HCT116 (cell line): ENCODE results near the gene NFIC. TPM values are rescaled to one million over a fixed set of nuclear protein-coding genes. Genes with fewer than 3 reads are reported as not detected.

Source experiments
- ATAC-seq: fragments of 200-7000 bp; cut with Tn5 transposase; 2 replicates; pipeline ENCODE4 v1.9.1; 2020; ENCODE audit warnings: mild to moderate bottlenecking, moderate library complexity
- BruUV-seq: library from RNA; stranded (reverse); fragments of 400-500 nt; replicated peaks from 2 replicates; lab custom pipeline; 2021; lab: Mats Ljungman, UMichigan
- CTCF ChIA-PET: fragments of 300-600 bp; sonication (Branson Sonifier 250); formaldehyde crosslinking; loops from one replicate; lab custom pipeline; 2021; ENCODE audit warnings: antibody characterized with exemption; lab: Charles Lee
- POLR2A ChIA-PET: fragments of 300-600, 350-600 bp; sonication (Branson Sonifier 250); formaldehyde crosslinking; loops from one replicate; lab custom pipeline; 2021; ENCODE audit warnings: antibody characterized with exemption; lab: Charles Lee
- RAD21 ChIA-PET, 2 experiments: fragments of 300-600 bp; sonication (Branson Sonifier 250); formaldehyde crosslinking; loops; one replicate each; lab custom pipeline; 2023; ENCODE audit warnings: low total read pairs in 2 of 2; ENCODE audit not compliant: uncharacterized antibody in 2 of 2, unreplicated experiment in 2 of 2, low non-redundant PET in 1 of 2; lab: Charles Lee
- DNase-seq: peaks from one replicate; pipeline ENCODE4 v3.0.0-alpha.2; 2010; ENCODE audit warnings: low read depth, low spot score
- H2AFZ ChIP-seq: fragments of 200-600 bp; shearing (Covaris generic), sonication (generic); 2 replicates; pipeline ENCODE4 v1.6.1; 2017; ENCODE audit warnings: low read depth, mixed run types, mixed read lengths, antibody characterized with exemption, low read length; ENCODE audit not compliant: poor library complexity, severe bottlenecking
- H3K27ac ChIP-seq: 2 replicates; pipeline ENCODE4 v1.5.1; 2012; ENCODE audit warnings: low read depth, low read length
- H3K27me3 ChIP-seq: fragments of 200-600 bp; sonication (generic); 2 replicates; pipeline ENCODE4 v1.6.1; 2016; ENCODE audit warnings: mixed run types, low read length, mixed read lengths; ENCODE audit not compliant: insufficient read depth
- H3K36me3 ChIP-seq, 2 experiments: fragments of 200-500 bp in 1 of 2; fragments of 200-600 bp in 1 of 2; sonication (Bioruptor generic) in 1 of 2; sonication (generic) in 1 of 2; 2 replicates each; pipeline versions ENCODE4 v1.5.1 to v1.6.1; 2014 to 2016; ENCODE audit warnings: low read length in 2 of 2, inconsistent platforms in 1 of 2, mixed read lengths in 1 of 2, mixed run types in 1 of 2; ENCODE audit not compliant: insufficient read depth in 2 of 2, control insufficient read depth in 1 of 2
- H3K4me1 ChIP-seq, 2 experiments: fragments of 200-600 bp in 1 of 2; sonication (generic) in 1 of 2; 2 replicates each; pipeline versions ENCODE4 v1.5.1 to v1.6.1; 2012 to 2017; ENCODE audit warnings: low read length in 2 of 2, inconsistent platforms in 1 of 2, mild to moderate bottlenecking in 1 of 2, mixed read lengths in 1 of 2, mixed run types in 1 of 2, moderate library complexity in 1 of 2; ENCODE audit not compliant: insufficient read depth in 2 of 2, control insufficient read depth in 1 of 2
- H3K4me2 ChIP-seq: fragments of 200-600 bp; sonication (generic); 2 replicates; pipeline ENCODE4 v1.6.1; 2017; ENCODE audit warnings: mixed run types, low read length, mixed read lengths
- H3K4me3 ChIP-seq, 2 experiments: fragments of 200-600 bp in 1 of 2; sonication (generic) in 1 of 2; replicated peaks in 1 of 2; 2 replicates each; pipeline ENCODE4 v1.5.1; 2011 to 2016; ENCODE audit warnings: low read length in 2 of 2, control low read depth in 1 of 2, low read depth in 1 of 2, mild to moderate bottlenecking in 1 of 2, mixed read lengths in 1 of 2, mixed run types in 1 of 2
- H3K79me2 ChIP-seq: fragments of 200-600 bp; sonication (generic); 2 replicates; pipeline ENCODE4 v1.6.1; 2017; ENCODE audit warnings: mild to moderate bottlenecking, mixed run types, low read length, moderate library complexity, mixed read lengths; ENCODE audit not compliant: insufficient read depth
- H3K9ac ChIP-seq: fragments of 200-600 bp; sonication (generic); 2 replicates; pipeline ENCODE4 v1.6.1; 2016; ENCODE audit warnings: low read length, mixed read lengths
- H3K9me2 ChIP-seq: fragments of 200-600 bp; sonication (generic), shearing (Covaris generic); 2 replicates; pipeline ENCODE4 v1.6.1; 2017; ENCODE audit warnings: mixed run types, mild to moderate bottlenecking, moderate library complexity; ENCODE audit not compliant: insufficient read depth
- H3K9me3 ChIP-seq, 2 experiments: fragments of 200-500 bp in 1 of 2; fragments of 200-600 bp in 1 of 2; sonication (Bioruptor generic) in 1 of 2; sonication (generic) in 1 of 2; 2 replicates each; pipeline ENCODE4 v1.6.1; 2014 to 2017; ENCODE audit warnings: low read length in 2 of 2, mixed read lengths in 2 of 2, inconsistent platforms in 1 of 2, low read depth in 1 of 2, mild to moderate bottlenecking in 1 of 2, mixed run types in 1 of 2, moderate library complexity in 1 of 2; ENCODE audit not compliant: control insufficient read depth in 1 of 2, insufficient read depth in 1 of 2
- H4K20me1 ChIP-seq: fragments of 200-600 bp; sonication (generic), shearing (Covaris generic); 2 replicates; pipeline ENCODE4 v1.6.1; 2017; ENCODE audit warnings: mixed run types, mild to moderate bottlenecking, moderate library complexity; ENCODE audit not compliant: insufficient read depth
- EGR1 ChIP-seq: IDR thresholded peaks from 2 replicates; pipeline ENCODE4 v1.6.1; 2012; ENCODE audit warnings: low read depth
- FOSL1 ChIP-seq: IDR thresholded peaks from 2 replicates; pipeline ENCODE4 v1.6.1; 2012; ENCODE audit warnings: low read depth
- RAD21 ChIP-seq: IDR thresholded peaks from 2 replicates; pipeline ENCODE4 v1.6.1; 2012; ENCODE audit warnings: low read depth, mild to moderate bottlenecking
- SIN3A ChIP-seq: IDR thresholded peaks from 2 replicates; pipeline ENCODE4 v1.6.1; 2012; ENCODE audit warnings: low read depth
- SP1 ChIP-seq: IDR thresholded peaks from 2 replicates; pipeline ENCODE4 v1.6.1; 2012; ENCODE audit warnings: low read depth
- SRF ChIP-seq: IDR thresholded peaks from 2 replicates; pipeline ENCODE4 v1.6.1; 2012; ENCODE audit warnings: low read depth
- TCF7L2 ChIP-seq: IDR thresholded peaks from 2 replicates; pipeline ENCODE4 v1.7.0; 2011; ENCODE audit warnings: borderline replicate concordance, inconsistent platforms; ENCODE audit not compliant: insufficient read depth, insufficient read length; ENCODE audit errors: extremely low read depth
- YY1 ChIP-seq: IDR thresholded peaks from 2 replicates; pipeline ENCODE4 v1.6.1; 2011; ENCODE audit warnings: low read length, low read depth, moderate library complexity, mild to moderate bottlenecking; ENCODE audit not compliant: insufficient replicate concordance; ENCODE audit errors: extremely low read depth
- ZFX ChIP-seq: fragments of 450-650 bp; IDR thresholded peaks from 2 replicates; pipeline ENCODE4 v1.6.1; 2017
- ZNF274 ChIP-seq: fragments of 200-500 bp; sonication (Bioruptor generic); IDR thresholded peaks from 2 replicates; pipeline ENCODE4 v1.6.1; 2014; ENCODE audit warnings: mild to moderate bottlenecking, low read depth, low read length, inconsistent platforms
- intact Hi-C: fragments of 100-400 bp; cut with micrococcal nuclease; formaldehyde crosslinking; loops from 2 replicates; pipeline ENCODE4 v1.10.0; 2022
- total RNA-seq: library from RNA; stranded (reverse); gene quantifications from one replicate; pipeline ENCODE4 v1.2.1, GENCODE V29; 2021; ENCODE audit not compliant: unreplicated experiment
- TF ChIP-seq, protein P1 (sequence below), 3 experiments: fragments of 200-600 bp in 1 of 3; sonication (generic) in 1 of 3; IDR thresholded peaks in 2 of 3; conservative IDR thresholded peaks in 1 of 3; 2 replicates each; pipeline ENCODE4 v1.5.1; 2012 to 2017; ENCODE audit warnings: low read depth in 2 of 3, low read length in 2 of 3, antibody characterized with exemption in 1 of 3, borderline replicate concordance in 1 of 3, control low read depth in 1 of 3, mild to moderate bottlenecking in 1 of 3, mixed read lengths in 1 of 3, mixed run types in 1 of 3, moderate library complexity in 1 of 3; ENCODE audit not compliant: insufficient read depth in 1 of 3

The NFIC gene
- total RNA-seq, 1 experiment from 2014 or later: 116 TPM

DNA sequence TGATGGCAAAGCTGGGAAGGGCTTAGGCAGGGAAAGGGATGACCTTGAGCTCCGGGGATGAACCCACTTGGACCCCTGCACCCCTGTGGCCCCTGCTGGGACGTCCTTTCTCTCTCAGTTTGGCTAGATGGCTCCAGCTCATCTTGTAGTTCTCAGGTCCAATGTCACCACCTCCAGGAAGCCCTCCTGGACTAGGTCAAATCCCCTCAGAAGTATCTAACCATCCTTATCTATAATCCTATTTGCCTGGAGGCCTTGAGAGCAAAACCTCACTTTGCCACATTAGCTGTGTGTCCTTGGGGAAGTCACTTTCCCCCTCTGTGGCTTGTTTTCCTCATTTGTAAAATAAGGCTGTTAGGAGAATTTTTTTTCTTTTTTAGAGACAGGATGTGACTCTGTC lies 42.7 kb upstream of the NFIC start:
- peaks cover 13% of the 10 kb centered on the region; the same call in 1 of the 2 replicates for H3K27me3 ChIP-seq
- POLR2A ChIA-PET: interaction anchor here (0.7 kb wide), 1 partner anchor 156 kb away, joined by 5 read pairs; no protein-coding TSS in a partner anchor
- intact Hi-C loops: no loop called here

More for the DNA sequence above, 42.7 kb upstream of the NFIC start:
- no peak overlapping the region for H3K27ac ChIP-seq
- DNase-seq (no peak), ATAC-seq (no peak)
- no peaks in the 10 kb centered on the region for H3K36me3 ChIP-seq
- no TSS peak for BruUV-seq
- no peaks in the 10 kb centered on the region for H3K9me2 ChIP-seq
- H3K4me2 ChIP-seq: no peak overlapping the region
- CTCF ChIA-PET: interaction anchor here (0.8 kb wide), 1 partner anchor 19 kb away, joined by 3 read pairs; no protein-coding TSS in a partner anchor
- H3K9ac ChIP-seq: no peak overlapping the region
- H4K20me1 ChIP-seq: no peaks in the 10 kb centered on the region
- H2AFZ ChIP-seq: no peak overlapping the region
- H3K79me2 ChIP-seq: no peaks in the 10 kb centered on the region
- no peak overlapping the region for H3K4me3 ChIP-seq
- no peaks in the 10 kb centered on the region for H3K9me3 ChIP-seq
- TF ChIP-seq RAD21 (no peak), YY1 (no peak), TCF7L2 (no peak), FOSL1 (no peak), SIN3A (no peak), SP1 (no peak), ZNF274 (no peak), SRF (no peak), ZFX (no peak), EGR1 (no peak)
- TF ChIP-seq, protein P1, sequence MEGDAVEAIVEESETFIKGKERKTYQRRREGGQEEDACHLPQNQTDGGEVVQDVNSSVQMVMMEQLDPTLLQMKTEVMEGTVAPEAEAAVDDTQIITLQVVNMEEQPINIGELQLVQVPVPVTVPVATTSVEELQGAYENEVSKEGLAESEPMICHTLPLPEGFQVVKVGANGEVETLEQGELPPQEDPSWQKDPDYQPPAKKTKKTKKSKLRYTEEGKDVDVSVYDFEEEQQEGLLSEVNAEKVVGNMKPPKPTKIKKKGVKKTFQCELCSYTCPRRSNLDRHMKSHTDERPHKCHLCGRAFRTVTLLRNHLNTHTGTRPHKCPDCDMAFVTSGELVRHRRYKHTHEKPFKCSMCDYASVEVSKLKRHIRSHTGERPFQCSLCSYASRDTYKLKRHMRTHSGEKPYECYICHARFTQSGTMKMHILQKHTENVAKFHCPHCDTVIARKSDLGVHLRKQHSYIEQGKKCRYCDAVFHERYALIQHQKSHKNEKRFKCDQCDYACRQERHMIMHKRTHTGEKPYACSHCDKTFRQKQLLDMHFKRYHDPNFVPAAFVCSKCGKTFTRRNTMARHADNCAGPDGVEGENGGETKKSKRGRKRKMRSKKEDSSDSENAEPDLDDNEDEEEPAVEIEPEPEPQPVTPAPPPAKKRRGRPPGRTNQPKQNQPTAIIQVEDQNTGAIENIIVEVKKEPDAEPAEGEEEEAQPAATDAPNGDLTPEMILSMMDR (IDR thresholded peaks at IDR 0.05 in 2 of 3, conservative IDR thresholded peaks at IDR 0.05 in 1 of 3; ENCODE audit: borderline replicate concordance in 1 of 3, insufficient read depth in 1 of 3, low read depth in 2 of 3, low read length in 2 of 3): no peak
- H3K4me1 ChIP-seq: peaks cover 5 to 17% of the 10 kb centered on the region in 2 experiments; a peak in 3 of 4 replicates
- RAD21 ChIA-PET: no interaction called here
